GM23338 (cell line): ENCODE data around the gene ARL11. TPM values are rescaled to one million over a fixed set of nuclear protein-coding genes. Genes with fewer than 3 reads are reported as not detected.

Experiments
- ATAC-seq: fragments of 200-7000 bp; cut with Tn5 transposase; 3 replicates; pipeline ENCODE4 v1.9.1; 2020
- DNase-seq: peaks from one replicate; pipeline ENCODE4 v3.0.0-alpha.2; 2015; ENCODE audit warnings: low spot score
- H2AFZ ChIP-seq: fragments of 200-600 bp; sonication (generic); 2 replicates; pipeline ENCODE4 v1.8.0; 2016; ENCODE audit warnings: antibody characterized with exemption, mild to moderate bottlenecking, moderate library complexity
- H3F3A ChIP-seq: fragments of 200-600 bp; sonication (generic); replicated peaks from 2 replicates; pipeline ENCODE4 v1.8.0; 2017; ENCODE audit warnings: antibody characterized with exemption, mixed run types, low read depth
- H3K27ac ChIP-seq: fragments of 200-600 bp; sonication (generic); 2 replicates; pipeline ENCODE4 v1.6.1; 2016; ENCODE audit warnings: low read depth
- H3K27me3 ChIP-seq: fragments of 200-600 bp; sonication (generic); 2 replicates; pipeline ENCODE4 v1.8.0; 2016; ENCODE audit warnings: mild to moderate bottlenecking, mixed run types, moderate library complexity; ENCODE audit not compliant: insufficient read depth
- H3K36me3 ChIP-seq: fragments of 200-600 bp; sonication (generic); 2 replicates; pipeline ENCODE4 v1.8.0; 2016; ENCODE audit warnings: mild to moderate bottlenecking; ENCODE audit not compliant: insufficient read depth
- H3K4me1 ChIP-seq: fragments of 200-600 bp; sonication (generic); 2 replicates; pipeline ENCODE4 v1.8.0; 2016; ENCODE audit warnings: mild to moderate bottlenecking, moderate library complexity; ENCODE audit not compliant: insufficient read depth
- H3K4me2 ChIP-seq: fragments of 200-600 bp; sonication (generic); 2 replicates; pipeline ENCODE4 v1.7.1; 2017; ENCODE audit warnings: mixed run types
- H3K4me3 ChIP-seq: fragments of 200-600 bp; sonication (generic); 2 replicates; pipeline ENCODE4 v1.6.1; 2016; ENCODE audit warnings: mixed run types
- H3K79me2 ChIP-seq: fragments of 200-600 bp; sonication (generic); replicated peaks from 2 replicates; pipeline ENCODE4 v1.8.0; 2017; ENCODE audit warnings: mild to moderate bottlenecking; ENCODE audit not compliant: insufficient read depth
- H3K9me2 ChIP-seq: fragments of 200-600 bp; sonication (generic); 2 replicates; pipeline ENCODE4 v1.8.0; 2017; ENCODE audit not compliant: insufficient read depth
- H4K20me1 ChIP-seq: fragments of 200-600 bp; sonication (generic); replicated peaks from 2 replicates; pipeline ENCODE4 v1.8.0; 2017; ENCODE audit warnings: mild to moderate bottlenecking; ENCODE audit not compliant: insufficient read depth
- H3K27ac Mint-ChIP-seq: 2 replicates; pipeline ENCODE4 v1.8.0; 2020; ENCODE audit warnings: inconsistent platforms, mild to moderate bottlenecking, moderate library complexity, mixed read lengths
- H3K27me3 Mint-ChIP-seq: 3 replicates; pipeline ENCODE4 v1.8.0; 2022; ENCODE audit warnings: low read depth, mild to moderate bottlenecking, moderate library complexity, mixed read lengths, inconsistent platforms; ENCODE audit not compliant: insufficient read depth, poor library complexity
- H3K36me3 Mint-ChIP-seq: 3 replicates; pipeline ENCODE4 v1.8.0; 2021; ENCODE audit warnings: low read depth, mild to moderate bottlenecking, inconsistent platforms, moderate library complexity, mixed read lengths
- H3K4me1 Mint-ChIP-seq: 3 replicates; pipeline ENCODE4 v1.8.0; 2020; ENCODE audit warnings: mild to moderate bottlenecking, inconsistent platforms, mixed read lengths
- H3K4me3 Mint-ChIP-seq: 3 replicates; pipeline ENCODE4 v1.8.0; 2021; ENCODE audit warnings: moderate library complexity, mild to moderate bottlenecking, inconsistent platforms, mixed read lengths
- H3K9me3 Mint-ChIP-seq: 3 replicates; pipeline ENCODE4 v1.8.0; 2020; ENCODE audit warnings: moderate library complexity, mild to moderate bottlenecking, inconsistent platforms, mixed read lengths
- CREB1 ChIP-seq: fragments of 250-450 bp; sonication (Bioruptor Pico); IDR thresholded peaks from 2 replicates; pipeline ENCODE4 v1.5.0; 2020; ENCODE audit warnings: low read depth, mild to moderate bottlenecking, moderate library complexity
- ETS1 ChIP-seq: IDR thresholded peaks from 2 replicates; pipeline ENCODE4 v1.6.1; 2016; ENCODE audit warnings: antibody characterized with exemption
- EZH2 ChIP-seq: fragments of 200-600 bp; sonication (generic); IDR thresholded peaks from one replicate; pipeline ENCODE4 v1.8.0; 2017; ENCODE audit warnings: antibody characterized with exemption, mild to moderate bottlenecking, low read depth; ENCODE audit not compliant: unreplicated experiment
- EZH2phosphoT487 ChIP-seq: fragments of 200-600 bp; sonication (generic); IDR thresholded peaks from one replicate; pipeline ENCODE4 v1.8.1; 2018; ENCODE audit warnings: antibody characterized with exemption; ENCODE audit not compliant: unreplicated experiment
- NANOG ChIP-seq: IDR thresholded peaks from 2 replicates; pipeline ENCODE4 v1.6.1; 2016; ENCODE audit warnings: antibody characterized with exemption, borderline replicate concordance
- POLR2AphosphoS5 ChIP-seq: IDR thresholded peaks from 2 replicates; pipeline ENCODE4 v1.6.1; 2016; ENCODE audit warnings: antibody characterized with exemption, low read depth
- REST ChIP-seq: IDR thresholded peaks from one replicate; pipeline ENCODE4 v1.6.1; 2018; ENCODE audit warnings: antibody characterized with exemption; ENCODE audit not compliant: unreplicated experiment
- ZNF331 ChIP-seq: fragments of 250-450 bp; sonication (Bioruptor Pico); IDR thresholded peaks from 2 replicates; pipeline ENCODE4 v1.5.0; 2020; ENCODE audit warnings: low read depth, mild to moderate bottlenecking, moderate library complexity
- polyA plus RNA-seq: library from polyadenylated mRNA; unstranded; fragments of >200 nt; fragmentation: Nextera tagmentation; extraction: Ambion mirVana; gene quantifications from 2 replicates; pipeline ENCODE4 v1.2.1, GENCODE V29; 2016
- total RNA-seq: library from RNA; depleted of rRNA; stranded (reverse); fragments of >200 nt; shearing (Covaris generic); gene quantifications from 2 replicates; pipeline ENCODE4 v1.2.3, GENCODE V29; 2014
- TF ChIP-seq, protein P1 (sequence below): fragments of 250-450 bp; sonication (Bioruptor Pico); IDR thresholded peaks from 2 replicates; pipeline ENCODE4 v1.5.0; 2020; ENCODE audit warnings: mild to moderate bottlenecking, moderate library complexity

Gene ARL11
- total and polyA plus RNA-seq, 2 experiments from 2014 or later, result 0.32 to 0.52 TPM

DNA sequence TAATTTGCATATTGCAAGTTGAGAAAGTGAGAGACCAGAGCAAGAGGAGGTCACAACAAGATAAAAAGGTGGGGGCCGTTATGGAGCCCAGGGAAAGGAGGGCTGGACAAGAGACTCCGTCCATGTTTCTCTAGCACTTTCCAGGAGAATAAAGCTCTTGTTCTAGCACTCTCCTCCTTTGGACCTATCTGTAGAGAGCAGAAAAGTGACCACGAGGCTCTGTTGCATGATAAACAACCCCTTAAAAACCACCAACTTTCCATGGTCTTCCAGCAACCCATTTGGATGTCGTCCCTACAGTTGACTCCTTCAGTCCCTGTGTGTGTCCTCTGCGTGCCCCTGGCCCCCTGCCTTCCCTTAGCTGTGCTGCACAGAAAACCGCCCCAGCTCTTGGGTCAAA, 4.1 kb upstream of the ARL11 start:
- H3K9me3 Mint-ChIP-seq, result no peaks in the 10 kb centered on the region
- H3K27me3 ChIP-seq, result no peaks in the 10 kb centered on the region
- no peaks in the 10 kb centered on the region for H4K20me1 ChIP-seq
- peaks cover 5% of the 10 kb centered on the region; the same call in 1 of the 2 replicates for H3K9me2 ChIP-seq
- no peak for ATAC-seq
- H3K4me3 Mint-ChIP-seq, result no peak overlapping the region
- no peaks in the 10 kb centered on the region; the same call in 1 of the 2 replicates for H3K4me1 ChIP-seq
- H3K27ac ChIP-seq, result no peak overlapping the region
- H3K4me1 Mint-ChIP-seq, result peaks cover 6% of the 10 kb centered on the region; the same call in 1 of the 3 replicates
- H3K27ac Mint-ChIP-seq, result no peak overlapping the region
- no peaks in the 10 kb centered on the region for H3K79me2 ChIP-seq
- H3K36me3 Mint-ChIP-seq, result no peaks in the 10 kb centered on the region
- H2AFZ ChIP-seq, result no peak overlapping the region
- no peak for TF ChIP-seq ZNF331 (CRISPR knock-in tag)
- no peak for TF ChIP-seq POLR2AphosphoS5
- no peak for TF ChIP-seq REST
- TF ChIP-seq NANOG, result no peak
- no peak for TF ChIP-seq EZH2
- no peak for TF ChIP-seq EZH2phosphoT487
- TF ChIP-seq, protein P1, sequence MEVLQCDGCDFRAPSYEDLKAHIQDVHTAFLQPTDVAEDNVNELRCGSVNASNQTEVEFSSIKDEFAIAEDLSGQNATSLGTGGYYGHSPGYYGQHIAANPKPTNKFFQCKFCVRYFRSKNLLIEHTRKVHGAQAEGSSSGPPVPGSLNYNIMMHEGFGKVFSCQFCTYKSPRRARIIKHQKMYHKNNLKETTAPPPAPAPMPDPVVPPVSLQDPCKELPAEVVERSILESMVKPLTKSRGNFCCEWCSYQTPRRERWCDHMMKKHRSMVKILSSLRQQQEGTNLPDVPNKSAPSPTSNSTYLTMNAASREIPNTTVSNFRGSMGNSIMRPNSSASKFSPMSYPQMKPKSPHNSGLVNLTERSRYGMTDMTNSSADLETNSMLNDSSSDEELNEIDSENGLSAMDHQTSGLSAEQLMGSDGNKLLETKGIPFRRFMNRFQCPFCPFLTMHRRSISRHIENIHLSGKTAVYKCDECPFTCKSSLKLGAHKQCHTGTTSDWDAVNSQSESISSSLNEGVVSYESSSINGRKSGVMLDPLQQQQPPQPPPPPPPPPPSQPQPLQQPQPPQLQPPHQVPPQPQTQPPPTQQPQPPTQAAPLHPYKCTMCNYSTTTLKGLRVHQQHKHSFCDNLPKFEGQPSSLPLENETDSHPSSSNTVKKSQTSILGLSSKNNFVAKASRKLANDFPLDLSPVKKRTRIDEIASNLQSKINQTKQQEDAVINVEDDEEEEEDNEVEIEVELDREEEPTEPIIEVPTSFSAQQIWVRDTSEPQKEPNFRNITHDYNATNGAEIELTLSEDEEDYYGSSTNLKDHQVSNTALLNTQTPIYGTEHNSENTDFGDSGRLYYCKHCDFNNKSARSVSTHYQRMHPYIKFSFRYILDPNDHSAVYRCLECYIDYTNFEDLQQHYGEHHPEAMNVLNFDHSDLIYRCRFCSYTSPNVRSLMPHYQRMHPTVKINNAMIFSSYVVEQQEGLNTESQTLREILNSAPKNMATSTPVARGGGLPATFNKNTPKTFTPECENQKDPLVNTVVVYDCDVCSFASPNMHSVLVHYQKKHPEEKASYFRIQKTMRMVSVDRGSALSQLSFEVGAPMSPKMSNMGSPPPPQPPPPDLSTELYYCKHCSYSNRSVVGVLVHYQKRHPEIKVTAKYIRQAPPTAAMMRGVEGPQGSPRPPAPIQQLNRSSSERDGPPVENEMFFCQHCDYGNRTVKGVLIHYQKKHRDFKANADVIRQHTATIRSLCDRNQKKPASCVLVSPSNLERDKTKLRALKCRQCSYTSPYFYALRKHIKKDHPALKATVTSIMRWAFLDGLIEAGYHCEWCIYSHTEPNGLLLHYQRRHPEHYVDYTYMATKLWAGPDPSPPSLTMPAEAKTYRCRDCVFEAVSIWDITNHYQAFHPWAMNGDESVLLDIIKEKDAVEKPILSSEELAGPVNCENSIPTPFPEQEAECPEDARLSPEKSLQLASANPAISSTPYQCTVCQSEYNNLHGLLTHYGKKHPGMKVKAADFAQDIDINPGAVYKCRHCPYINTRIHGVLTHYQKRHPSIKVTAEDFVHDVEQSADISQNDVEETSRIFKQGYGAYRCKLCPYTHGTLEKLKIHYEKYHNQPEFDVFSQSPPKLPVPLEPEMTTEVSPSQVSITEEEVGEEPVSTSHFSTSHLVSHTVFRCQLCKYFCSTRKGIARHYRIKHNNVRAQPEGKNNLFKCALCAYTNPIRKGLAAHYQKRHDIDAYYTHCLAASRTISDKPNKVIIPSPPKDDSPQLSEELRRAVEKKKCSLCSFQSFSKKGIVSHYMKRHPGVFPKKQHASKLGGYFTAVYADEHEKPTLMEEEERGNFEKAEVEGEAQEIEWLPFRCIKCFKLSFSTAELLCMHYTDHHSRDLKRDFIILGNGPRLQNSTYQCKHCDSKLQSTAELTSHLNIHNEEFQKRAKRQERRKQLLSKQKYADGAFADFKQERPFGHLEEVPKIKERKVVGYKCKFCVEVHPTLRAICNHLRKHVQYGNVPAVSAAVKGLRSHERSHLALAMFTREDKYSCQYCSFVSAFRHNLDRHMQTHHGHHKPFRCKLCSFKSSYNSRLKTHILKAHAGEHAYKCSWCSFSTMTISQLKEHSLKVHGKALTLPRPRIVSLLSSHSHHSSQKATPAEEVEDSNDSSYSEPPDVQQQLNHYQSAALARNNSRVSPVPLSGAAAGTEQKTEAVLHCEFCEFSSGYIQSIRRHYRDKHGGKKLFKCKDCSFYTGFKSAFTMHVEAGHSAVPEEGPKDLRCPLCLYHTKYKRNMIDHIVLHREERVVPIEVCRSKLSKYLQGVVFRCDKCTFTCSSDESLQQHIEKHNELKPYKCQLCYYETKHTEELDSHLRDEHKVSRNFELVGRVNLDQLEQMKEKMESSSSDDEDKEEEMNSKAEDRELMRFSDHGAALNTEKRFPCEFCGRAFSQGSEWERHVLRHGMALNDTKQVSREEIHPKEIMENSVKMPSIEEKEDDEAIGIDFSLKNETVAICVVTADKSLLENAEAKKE (CRISPR knock-in tag), result no peak
- no peak for TF ChIP-seq ETS1
- no peak for TF ChIP-seq CREB1
- no peaks in the 10 kb centered on the region for H3K36me3 ChIP-seq
- no peak overlapping the region for H3K4me3 ChIP-seq
- no peak overlapping the region for H3K4me2 ChIP-seq
- no peaks in the 10 kb centered on the region for H3F3A ChIP-seq
- peaks cover 2% of the 10 kb centered on the region for H3K27me3 Mint-ChIP-seq
- no peak for DNase-seq
